ENCODE results near the gene ACVR1.
"Not testable (repeated sequence)": the region's sequence is repeated elsewhere in the genome, so short reads cannot be mapped to it uniquely, and the experiment has no call there.

The ACVR1 gene

GRCh38 chr2:157749684-157750083 is 126.4 kb downstream of the ACVR1 start:
- no peak for DNase-seq

DNA sequence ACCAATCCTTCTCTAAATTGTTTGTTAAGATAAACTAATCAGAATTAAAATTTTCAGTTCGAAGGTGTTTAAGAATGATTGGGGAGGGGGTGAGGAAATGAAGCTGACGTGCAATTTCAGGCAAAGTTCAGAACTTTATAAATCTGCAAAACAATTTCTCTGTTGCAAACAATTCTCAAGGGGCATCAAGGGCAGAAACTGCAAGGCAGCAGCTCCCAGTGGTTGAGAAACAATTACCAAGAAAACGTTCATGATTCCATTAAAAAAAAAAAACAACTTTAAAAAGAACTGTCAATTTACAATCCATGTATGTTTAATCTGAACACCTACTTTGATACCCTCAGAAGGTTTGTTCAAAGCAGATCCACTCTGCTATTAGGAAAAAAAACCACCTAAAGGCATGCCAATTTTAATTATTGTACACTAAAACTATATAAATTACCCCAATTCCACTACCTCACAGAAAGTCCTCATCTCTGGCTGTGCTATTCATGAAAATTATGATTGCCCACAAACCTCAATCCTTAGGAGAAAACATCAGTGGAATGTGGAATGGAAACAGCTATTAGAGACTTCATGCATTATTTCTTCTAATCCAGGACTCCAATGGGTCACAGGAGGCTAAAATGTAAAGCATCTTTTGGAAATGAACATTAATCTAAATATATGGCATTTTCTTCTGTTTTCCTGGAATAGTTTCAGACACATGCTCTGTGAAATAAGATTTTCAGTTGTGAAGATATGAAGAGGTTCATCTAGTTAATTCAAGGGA is 127.6 kb downstream of the ACVR1 start:
- no peak for DNase-seq

- DNase-seq = no peak
Observed at GRCh38 chr2:157747695-157748370, 128.3 kb downstream of the ACVR1 start.

DNA sequence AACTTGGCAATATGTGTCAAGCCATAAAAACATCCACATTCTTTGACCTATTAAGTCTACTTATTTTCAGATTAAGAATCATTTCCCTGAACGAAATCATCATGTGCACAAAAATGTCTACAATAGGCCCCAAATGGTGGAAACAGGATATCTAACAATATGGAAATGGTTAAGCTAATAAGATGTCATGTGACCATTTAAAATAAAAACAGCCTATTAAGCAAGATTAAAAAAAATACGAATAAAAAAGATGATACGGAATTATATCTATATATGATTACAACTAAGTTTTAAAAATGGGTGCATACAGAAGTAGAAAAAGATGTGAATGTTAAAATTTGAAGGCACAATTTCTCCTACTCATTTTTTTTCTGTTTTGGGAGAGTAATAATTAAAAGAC is 128.8 kb downstream of the ACVR1 start:
- DNase-seq = no peak

GRCh38 chr2:157746234-157746950 is 129.7 kb downstream of the ACVR1 start:
- DNase-seq = no peak

GRCh38 chr2:157744571-157745076 is 131.5 kb downstream of the ACVR1 start:
- no peak for DNase-seq

- DNase-seq = no peak
Observed at GRCh38 chr2:157743051-157743450, 133.1 kb downstream of the ACVR1 start.

GRCh38 chr2:157741819-157742484 is 134.2 kb downstream of the ACVR1 start:
- DNase-seq = no peak

DNA sequence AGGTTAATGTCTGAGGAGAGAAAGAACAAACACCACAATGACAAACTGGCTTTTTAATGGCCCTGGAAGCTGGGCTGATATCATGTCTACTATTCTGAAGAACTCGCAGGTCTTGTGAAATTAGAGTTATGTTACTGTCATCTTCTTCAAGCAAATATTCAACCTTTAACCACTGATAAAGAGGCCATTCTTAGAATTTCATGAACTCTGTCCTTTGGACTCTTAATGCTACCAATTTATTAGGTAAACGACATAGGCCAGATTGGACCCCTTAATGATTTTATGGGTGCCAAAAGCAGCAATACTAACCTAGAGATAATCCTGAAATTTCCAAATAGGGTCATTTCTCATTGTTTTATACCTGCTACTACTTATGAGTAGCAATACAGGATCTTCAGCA is 138.5 kb downstream of the ACVR1 start:
- no peak for DNase-seq

DNA sequence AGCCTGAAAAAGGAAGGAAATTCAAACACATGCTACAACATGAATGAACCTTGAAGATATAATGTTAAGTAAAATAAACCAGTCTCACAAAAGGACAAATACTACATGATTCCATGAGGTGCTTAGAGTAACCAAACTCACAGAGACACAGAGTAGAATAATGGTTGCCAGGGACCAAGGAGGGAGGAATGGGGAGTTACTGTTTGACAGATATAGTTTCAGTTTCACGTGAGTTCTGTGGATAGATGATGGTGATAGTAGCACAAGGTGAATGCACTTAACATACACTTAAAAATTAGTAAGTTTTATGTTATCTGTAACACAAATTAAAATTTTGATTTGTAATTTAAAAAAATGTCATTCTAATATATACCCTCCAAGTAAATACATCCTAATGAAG is 140.6 kb downstream of the ACVR1 start:
- no peak for DNase-seq

DNA sequence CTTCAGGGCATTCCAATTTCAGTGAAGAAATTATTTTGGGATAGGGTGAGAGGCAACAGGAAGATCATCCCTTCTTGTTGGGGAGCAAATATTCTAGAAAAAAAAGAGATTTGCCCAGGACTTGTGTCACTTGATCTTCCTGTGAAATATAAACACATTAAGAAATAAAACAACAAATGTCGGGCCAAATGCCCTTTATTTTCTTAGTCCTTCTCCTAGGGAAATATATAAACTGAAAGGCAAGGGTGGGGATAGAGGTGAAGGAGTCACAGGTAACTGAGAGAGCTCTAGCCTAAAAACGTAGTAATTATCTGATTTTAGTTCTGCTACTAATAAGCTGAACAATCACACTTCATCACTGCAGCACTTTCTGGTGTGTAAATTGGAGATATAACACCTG is 142.9 kb downstream of the ACVR1 start:
- DNase-seq = no peak

- DNase-seq = no peak
Observed at GRCh38 chr2:157732596-157732995, 143.5 kb downstream of the ACVR1 start.

DNA sequence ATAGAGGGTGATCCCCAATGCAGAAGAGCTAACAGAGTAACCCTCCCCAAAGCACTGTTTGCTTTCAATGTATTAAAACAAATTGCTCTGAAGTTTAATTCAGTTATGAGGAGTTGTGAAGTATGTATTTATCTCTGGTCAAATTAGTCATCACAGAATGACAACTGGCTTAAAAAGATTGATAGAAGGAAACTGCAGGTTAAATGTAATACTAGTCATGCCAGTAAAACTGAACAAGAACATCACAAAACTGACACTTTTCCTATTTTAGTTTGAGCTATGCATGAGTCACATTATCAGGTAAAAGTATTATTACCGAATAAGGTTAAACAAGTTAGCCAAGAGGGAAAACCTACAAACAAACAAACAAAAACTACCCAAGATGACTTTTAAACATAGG is 148.4 kb downstream of the ACVR1 start:
- no peak for DNase-seq

DNA sequence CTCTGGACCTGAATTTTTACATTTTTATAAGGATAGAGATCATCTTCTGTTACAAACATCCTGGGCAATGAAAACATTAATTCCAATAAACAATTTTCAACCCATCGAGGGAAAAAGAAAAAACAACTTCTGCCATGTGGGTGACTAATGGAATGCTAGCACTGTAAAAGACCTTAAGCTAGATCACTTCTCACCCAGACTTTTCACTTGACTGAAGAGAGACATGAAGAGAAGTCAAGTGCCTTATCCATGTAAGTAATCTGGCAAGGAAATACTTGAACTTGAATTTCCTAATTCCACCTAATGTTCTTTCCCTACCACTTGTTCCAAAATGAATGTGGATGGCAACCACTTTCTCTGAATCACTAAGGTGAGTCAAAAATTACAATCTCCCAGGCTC is 149.2 kb downstream of the ACVR1 start:
- DNase-seq = no peak

DNA sequence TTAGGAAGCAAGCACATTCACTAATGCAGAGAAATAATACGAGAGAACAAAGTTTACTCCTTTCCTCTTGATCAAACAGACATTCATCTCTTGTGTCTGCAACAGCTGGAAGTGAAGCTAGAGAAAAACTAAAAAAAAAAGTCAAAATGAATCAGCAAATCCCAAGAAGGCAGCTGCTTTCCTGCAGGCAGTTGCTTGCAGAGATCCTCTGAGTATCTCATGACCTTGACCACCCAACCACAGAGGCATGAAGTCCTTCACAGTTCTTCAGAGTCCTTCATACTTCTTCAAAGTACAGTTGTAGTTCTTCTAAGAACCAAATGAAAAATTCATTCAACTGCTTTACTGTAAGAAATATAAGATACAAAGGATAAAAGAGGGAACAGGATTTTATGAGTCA is 150.3 kb downstream of the ACVR1 start:
- DNase-seq = no peak

DNA sequence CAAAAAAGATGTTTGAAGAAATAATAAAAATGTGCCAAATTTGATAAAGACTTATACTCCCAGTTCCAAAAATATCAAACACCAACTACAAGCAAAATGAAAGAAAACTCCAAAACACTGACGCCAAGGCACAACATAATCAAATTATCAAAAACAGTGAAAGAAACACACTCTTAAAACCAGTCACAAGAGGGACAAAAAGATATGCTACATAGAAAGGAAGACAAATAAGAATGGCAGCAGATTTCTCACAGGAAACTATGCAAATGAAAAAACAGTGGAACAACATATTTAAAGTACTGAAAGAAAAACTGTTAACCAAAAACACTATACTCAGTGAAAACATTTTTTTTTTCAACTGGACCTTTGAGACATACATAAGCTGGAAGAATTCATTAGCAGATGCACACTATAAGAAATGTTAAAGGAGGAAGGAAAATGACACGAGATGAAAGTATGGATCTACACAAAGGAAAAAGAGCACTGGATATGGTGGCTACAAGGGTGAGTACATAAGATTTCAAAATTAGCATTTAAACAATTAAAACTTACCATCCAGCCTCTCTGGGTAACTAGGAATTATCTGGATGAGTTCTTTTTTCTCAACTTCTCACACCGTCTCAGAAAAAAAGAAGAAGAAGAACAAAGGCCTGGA is 153.4 kb downstream of the ACVR1 start:
- DNase-seq = no peak

DNA sequence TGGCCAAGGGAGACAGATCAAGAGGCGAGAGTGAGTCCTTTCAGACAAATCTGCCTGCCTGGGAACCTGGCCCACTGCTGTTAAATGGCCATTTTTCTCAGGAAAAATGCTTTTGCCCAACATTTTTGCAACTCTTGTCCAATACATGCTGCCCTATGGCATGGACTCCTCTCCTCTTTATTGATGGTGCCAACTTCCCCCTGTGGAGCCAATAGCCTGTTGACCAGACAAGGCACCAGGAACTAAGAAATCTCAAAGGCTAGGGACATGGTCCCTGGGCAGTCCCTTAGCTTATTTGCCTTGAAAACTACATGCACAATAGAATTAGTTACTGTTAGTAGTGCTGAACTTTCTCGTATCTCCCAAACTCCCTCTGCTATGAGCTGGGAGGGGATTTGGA is 155.6 kb downstream of the ACVR1 start:
- no peak for DNase-seq

- DNase-seq = not testable (repeated sequence)
Observed at GRCh38 chr2:157704653-157705052, 171.5 kb downstream of the ACVR1 start.

DNA sequence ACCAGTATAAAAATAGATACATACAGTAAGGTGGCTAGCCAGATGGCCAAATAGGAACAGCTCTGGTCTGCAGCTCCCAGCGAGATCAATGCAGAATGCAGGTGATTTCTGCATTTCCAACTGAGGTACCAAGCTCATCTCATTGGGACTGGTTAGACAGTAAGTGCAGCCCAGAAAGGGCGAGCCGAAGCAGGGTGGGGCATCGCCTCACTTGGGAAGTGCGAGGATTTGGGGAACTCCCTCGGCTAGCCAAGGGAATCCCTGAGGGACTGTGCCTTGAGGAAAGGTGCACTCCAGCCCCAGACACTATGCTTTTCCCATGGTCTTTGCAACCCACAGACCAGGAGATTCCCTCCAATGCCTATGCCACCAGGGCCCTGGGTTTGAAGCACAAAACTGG is 172.0 kb downstream of the ACVR1 start:
- not testable (repeated sequence) for DNase-seq

GRCh38 chr2:157699806-157700205 is 176.3 kb downstream of the ACVR1 start:
- no peak for DNase-seq

- no peak for DNase-seq
Observed at GRCh38 chr2:157699009-157699408, 177.1 kb downstream of the ACVR1 start.

GRCh38 chr2:157698430-157698829 is 177.7 kb downstream of the ACVR1 start:
- DNase-seq = no peak

GRCh38 chr2:157696036-157696435 is 180.1 kb downstream of the ACVR1 start:
- no peak for DNase-seq

All from CD4-positive, alpha-beta T cell treated with Interleukin-6 for 4 hours (primary cell).